Memory B cell (primary cell): ENCODE measurements around the gene SLC18A3.

Source experiments
- ATAC-seq: fragments of 150-1000 bp; cut with Tn5 transposase; 2 replicates; pipeline ENCODE4 v1.10.0; 2021; ENCODE audit warnings: low read depth, mild to moderate bottlenecking, moderate library complexity
- DNase-seq, 2 donors: peaks; one replicate each; pipeline ENCODE4 v3.0.0; 2022; ENCODE audit warnings: low spot score in 2 of 2
- H3K27ac Mint-ChIP-seq: one replicate; pipeline ENCODE4 v1.8.0; 2022; ENCODE audit warnings: mild to moderate bottlenecking, moderate library complexity, mixed read lengths
- H3K27me3 Mint-ChIP-seq: one replicate; pipeline ENCODE4 v1.8.0; 2022; ENCODE audit warnings: mixed read lengths
- H3K36me3 Mint-ChIP-seq: one replicate; pipeline ENCODE4 v1.8.0; 2022; ENCODE audit warnings: mild to moderate bottlenecking, mixed read lengths
- H3K4me1 Mint-ChIP-seq: one replicate; pipeline ENCODE4 v1.8.0; 2022; ENCODE audit warnings: mixed read lengths
- H3K4me3 Mint-ChIP-seq: one replicate; pipeline ENCODE4 v1.8.0; 2022; ENCODE audit warnings: mild to moderate bottlenecking, moderate library complexity, mixed read lengths
- H3K9me3 Mint-ChIP-seq: one replicate; pipeline ENCODE4 v1.8.0; 2022; ENCODE audit warnings: mixed read lengths

Gene SLC18A3

GRCh38 chr10:49600046-49600445, 10.1 kb upstream of the SLC18A3 start:
- no peaks in the 10 kb centered on the region for H3K4me1 Mint-ChIP-seq
- H3K36me3 Mint-ChIP-seq: no peaks in the 10 kb centered on the region
- DNase-seq (no peak), ATAC-seq (no peak)
- H3K4me3 Mint-ChIP-seq: no peak overlapping the region
- H3K27me3 Mint-ChIP-seq: peaks cover 33% of the 10 kb centered on the region
- H3K9me3 Mint-ChIP-seq: no peaks in the 10 kb centered on the region
- H3K27ac Mint-ChIP-seq: no peak overlapping the region

GRCh38 chr10:49600781-49601400, 9.2 kb upstream of the SLC18A3 start:
- peaks cover 38% of the 10 kb centered on the region for H3K27me3 Mint-ChIP-seq
- no peaks in the 10 kb centered on the region for H3K4me1 Mint-ChIP-seq
- ATAC-seq (no peak), DNase-seq (no peak)
- H3K9me3 Mint-ChIP-seq: no peaks in the 10 kb centered on the region
- H3K27ac Mint-ChIP-seq: no peak overlapping the region
- no peak overlapping the region for H3K4me3 Mint-ChIP-seq
- H3K36me3 Mint-ChIP-seq: no peaks in the 10 kb centered on the region

DNA sequence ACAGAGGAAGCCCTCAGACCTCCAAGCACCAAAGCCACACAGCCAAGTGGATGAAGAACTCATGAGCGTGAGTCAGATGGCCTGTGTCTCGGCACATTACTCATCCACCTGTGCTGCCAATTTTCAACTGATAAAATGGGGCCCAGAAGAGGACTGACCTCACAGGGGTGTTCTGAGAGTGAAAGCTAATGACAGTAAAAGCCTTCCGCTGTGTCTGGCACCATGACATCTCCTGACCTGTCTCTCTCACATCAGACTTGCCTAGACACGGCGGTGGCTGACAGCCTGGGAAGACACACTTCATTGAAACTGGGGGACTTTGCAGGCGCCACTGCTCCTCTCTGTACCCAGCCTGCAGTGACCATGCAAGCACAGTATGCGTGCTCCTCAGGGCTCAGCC, 8.3 kb upstream of the SLC18A3 start:
- ATAC-seq (no peak), DNase-seq (no peak)
- peaks cover 39% of the 10 kb centered on the region for H3K27me3 Mint-ChIP-seq
- no peak overlapping the region for H3K27ac Mint-ChIP-seq
- H3K4me1 Mint-ChIP-seq: peaks cover 2% of the 10 kb centered on the region
- H3K9me3 Mint-ChIP-seq: no peaks in the 10 kb centered on the region
- H3K36me3 Mint-ChIP-seq: no peaks in the 10 kb centered on the region
- H3K4me3 Mint-ChIP-seq: no peak overlapping the region

GRCh38 chr10:49602380-49603023, 7.6 kb upstream of the SLC18A3 start:
- no peaks in the 10 kb centered on the region for H3K9me3 Mint-ChIP-seq
- no peak overlapping the region for H3K27ac Mint-ChIP-seq
- ATAC-seq: no peak
- no peaks in the 10 kb centered on the region for H3K36me3 Mint-ChIP-seq
- peaks cover 37% of the 10 kb centered on the region for H3K27me3 Mint-ChIP-seq
- no peak overlapping the region for H3K4me3 Mint-ChIP-seq
- no peak for DNase-seq
- H3K4me1 Mint-ChIP-seq: peaks cover 4% of the 10 kb centered on the region

- H3K36me3 Mint-ChIP-seq: no peaks in the 10 kb centered on the region
- no peak overlapping the region for H3K27ac Mint-ChIP-seq
- H3K27me3 Mint-ChIP-seq: peaks cover 39% of the 10 kb centered on the region
- H3K4me3 Mint-ChIP-seq: no peak overlapping the region
- ATAC-seq (no peak), DNase-seq (no peak)
- H3K9me3 Mint-ChIP-seq: no peaks in the 10 kb centered on the region
- H3K4me1 Mint-ChIP-seq: peaks cover 4% of the 10 kb centered on the region
Measured at GRCh38 chr10:49605216-49605938, 4.7 kb upstream of the SLC18A3 start.

DNA sequence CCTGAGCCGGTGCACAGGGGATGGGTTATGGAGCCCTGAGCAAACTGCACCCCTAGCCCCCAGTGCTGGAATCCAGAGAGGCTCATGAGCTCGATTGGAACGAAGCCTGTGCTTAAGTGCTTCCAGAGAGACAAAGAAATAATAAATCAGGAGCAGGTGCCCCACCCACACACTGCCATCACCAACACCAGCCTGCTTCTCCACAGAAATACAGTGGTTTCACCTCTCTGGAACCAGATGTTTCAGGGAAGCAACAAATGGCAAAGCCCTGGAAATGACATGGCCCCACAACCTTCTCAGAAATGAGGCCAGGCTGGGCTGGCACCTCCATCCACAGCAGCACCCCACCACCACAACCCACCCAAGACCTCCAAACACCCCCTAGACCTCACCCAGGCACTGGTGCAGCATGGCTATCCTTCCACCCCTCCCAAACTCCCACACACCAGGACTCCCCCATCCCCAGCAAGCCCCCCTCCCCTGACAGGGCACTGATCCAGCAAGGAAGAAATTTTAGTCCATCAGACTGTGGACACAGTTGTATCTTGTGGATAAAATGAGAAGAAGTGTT, 4.1 kb upstream of the SLC18A3 start:
- no peak overlapping the region for H3K27ac Mint-ChIP-seq
- H3K9me3 Mint-ChIP-seq: no peaks in the 10 kb centered on the region
- peaks cover 4% of the 10 kb centered on the region for H3K4me1 Mint-ChIP-seq
- DNase-seq (no peak), ATAC-seq (no peak)
- H3K4me3 Mint-ChIP-seq: no peak overlapping the region
- H3K27me3 Mint-ChIP-seq: peaks cover 33% of the 10 kb centered on the region
- H3K36me3 Mint-ChIP-seq: no peaks in the 10 kb centered on the region

GRCh38 chr10:49606981-49607535, 3.1 kb upstream of the SLC18A3 start:
- Mint-ChIP-seq H3K4me3 (no peak overlapping the region), H3K4me1 (peaks cover 4% of the 10 kb centered on the region), H3K27ac (no peak overlapping the region), H3K36me3 (no peaks in the 10 kb centered on the region), H3K9me3 (peaks cover under 1% of the 10 kb centered on the region), H3K27me3 (peaks cover 39% of the 10 kb centered on the region)
- ATAC-seq (peak; percentile 68), DNase-seq (peak; percentile 54 to 67)

DNA sequence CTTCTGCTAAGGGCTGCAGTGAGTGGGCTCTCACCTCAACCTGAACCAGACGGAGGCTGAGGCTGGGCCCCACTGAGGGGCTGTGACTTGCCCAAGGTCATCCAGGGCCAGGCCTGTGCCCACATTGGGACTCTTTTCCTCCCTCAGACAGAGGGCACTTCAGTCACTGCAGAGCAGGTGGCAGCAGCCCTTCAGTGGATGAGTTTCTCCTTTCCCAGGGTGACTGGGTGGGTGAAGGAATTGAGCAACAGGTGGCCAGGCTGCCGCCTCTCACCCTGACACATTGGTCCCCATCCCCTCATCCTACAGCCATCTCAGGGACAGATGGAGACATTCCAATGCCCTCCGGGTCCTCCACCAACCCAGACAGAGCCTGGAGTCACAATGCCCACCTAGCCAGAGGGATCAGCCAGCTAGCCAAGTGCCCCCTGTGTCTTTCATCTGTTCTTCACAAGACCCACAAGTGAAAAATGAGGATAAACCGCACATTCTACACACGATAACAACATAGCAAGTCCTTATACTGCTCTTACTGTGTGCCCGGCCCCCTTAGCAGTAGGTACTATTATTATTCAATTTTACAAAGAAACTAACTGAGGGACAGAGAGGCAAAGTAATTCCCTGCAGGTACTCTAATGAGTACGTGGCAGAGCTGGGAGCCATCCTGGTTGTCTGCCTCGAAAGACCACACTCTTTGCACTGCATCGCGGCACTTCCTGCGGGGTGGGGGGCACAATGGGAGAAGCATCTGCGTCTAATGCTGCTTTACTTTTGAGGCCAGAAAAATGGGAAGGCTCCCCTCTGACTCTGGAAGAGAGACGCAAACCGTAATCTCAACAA, 1.7 kb upstream of the SLC18A3 start:
- no peak overlapping the region for H3K27ac Mint-ChIP-seq
- peaks cover 4% of the 10 kb centered on the region for H3K9me3 Mint-ChIP-seq
- peaks cover 4% of the 10 kb centered on the region for H3K4me1 Mint-ChIP-seq
- no peak overlapping the region for H3K4me3 Mint-ChIP-seq
- peaks cover 44% of the 10 kb centered on the region for H3K27me3 Mint-ChIP-seq
- peaks cover 2% of the 10 kb centered on the region for H3K36me3 Mint-ChIP-seq
- DNase-seq: no peak
- ATAC-seq: no peak

DNA sequence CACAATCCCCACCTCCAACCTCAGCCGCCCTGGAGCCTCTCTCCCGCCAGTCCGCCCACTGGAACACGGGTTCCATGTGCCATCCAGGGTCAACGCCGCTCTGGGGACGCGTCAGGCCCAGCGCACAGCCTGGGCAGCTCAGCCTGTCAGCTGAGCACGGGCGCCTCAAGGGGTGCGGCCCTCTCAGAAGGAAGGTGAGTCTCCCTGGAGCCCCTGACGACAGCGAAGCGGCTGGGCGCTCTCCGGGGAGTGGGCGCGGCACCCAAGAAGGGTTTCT, 1.2 kb upstream of the SLC18A3 start:
- Mint-ChIP-seq H3K36me3 (peaks cover 2% of the 10 kb centered on the region), H3K9me3 (peaks cover 4% of the 10 kb centered on the region), H3K4me3 (no peak overlapping the region), H3K27ac (no peak overlapping the region), H3K27me3 (peaks cover 47% of the 10 kb centered on the region), H3K4me1 (peaks cover 4% of the 10 kb centered on the region)
- DNase-seq (no peak), ATAC-seq (no peak)

DNA sequence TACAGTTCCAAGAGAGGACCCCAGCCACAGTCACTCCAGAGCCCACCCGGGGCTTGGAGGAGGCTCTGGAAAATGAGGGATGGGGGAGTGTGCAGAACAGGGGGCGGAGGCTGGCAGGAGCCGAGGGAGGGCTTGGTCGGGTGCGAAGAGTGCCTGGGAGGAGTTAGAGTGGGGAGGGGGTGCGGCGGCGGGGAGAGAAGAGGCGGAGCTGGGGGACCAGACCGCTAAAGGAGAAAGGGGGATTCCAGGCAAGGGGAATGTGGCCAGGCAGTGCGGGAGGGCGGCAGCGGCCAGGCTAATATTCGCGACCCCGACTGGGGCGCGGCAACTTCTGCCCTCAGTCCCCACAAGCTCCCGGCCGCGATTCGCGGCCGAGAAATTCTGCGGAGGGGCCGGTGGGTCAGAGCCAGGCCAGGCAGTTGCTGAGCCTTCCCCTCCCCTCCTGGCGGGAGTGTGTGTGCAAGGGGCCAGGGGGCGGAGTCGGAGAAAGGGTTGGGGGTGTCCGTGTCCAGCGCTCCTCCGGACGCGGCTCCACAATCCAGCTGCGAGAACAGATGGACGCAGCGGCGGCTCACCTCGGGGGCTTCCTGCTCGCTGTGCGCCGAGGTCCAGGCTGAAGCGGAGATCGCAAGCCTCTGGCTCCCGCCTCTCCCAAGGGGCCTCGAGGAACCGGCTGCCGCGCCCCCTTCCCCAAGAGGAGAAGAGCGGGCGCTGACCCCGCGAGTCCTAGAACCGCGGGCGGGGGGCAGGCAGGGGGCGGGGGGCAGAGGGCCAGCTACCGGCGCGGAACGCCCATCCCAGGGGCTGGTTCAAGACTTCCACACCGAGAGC, 612 bp upstream of the SLC18A3 start:
- ATAC-seq (no peak), DNase-seq (no peak)
- Mint-ChIP-seq H3K9me3 (peaks cover 4% of the 10 kb centered on the region), H3K27me3 (peaks cover 46% of the 10 kb centered on the region), H3K4me1 (peaks cover 4% of the 10 kb centered on the region), H3K36me3 (peaks cover 2% of the 10 kb centered on the region), H3K4me3 (no peak overlapping the region), H3K27ac (no peak overlapping the region)

- Mint-ChIP-seq H3K4me1 (peaks cover 8% of the 10 kb centered on the region), H3K27me3 (peaks cover 43% of the 10 kb centered on the region), H3K36me3 (peaks cover 2% of the 10 kb centered on the region), H3K27ac (no peak overlapping the region), H3K4me3 (no peak overlapping the region), H3K9me3 (peaks cover 4% of the 10 kb centered on the region)
- no peak for DNase-seq
- no peak for ATAC-seq
Measured at GRCh38 chr10:49610458-49611165, 502 bp downstream of the SLC18A3 start.

DNA sequence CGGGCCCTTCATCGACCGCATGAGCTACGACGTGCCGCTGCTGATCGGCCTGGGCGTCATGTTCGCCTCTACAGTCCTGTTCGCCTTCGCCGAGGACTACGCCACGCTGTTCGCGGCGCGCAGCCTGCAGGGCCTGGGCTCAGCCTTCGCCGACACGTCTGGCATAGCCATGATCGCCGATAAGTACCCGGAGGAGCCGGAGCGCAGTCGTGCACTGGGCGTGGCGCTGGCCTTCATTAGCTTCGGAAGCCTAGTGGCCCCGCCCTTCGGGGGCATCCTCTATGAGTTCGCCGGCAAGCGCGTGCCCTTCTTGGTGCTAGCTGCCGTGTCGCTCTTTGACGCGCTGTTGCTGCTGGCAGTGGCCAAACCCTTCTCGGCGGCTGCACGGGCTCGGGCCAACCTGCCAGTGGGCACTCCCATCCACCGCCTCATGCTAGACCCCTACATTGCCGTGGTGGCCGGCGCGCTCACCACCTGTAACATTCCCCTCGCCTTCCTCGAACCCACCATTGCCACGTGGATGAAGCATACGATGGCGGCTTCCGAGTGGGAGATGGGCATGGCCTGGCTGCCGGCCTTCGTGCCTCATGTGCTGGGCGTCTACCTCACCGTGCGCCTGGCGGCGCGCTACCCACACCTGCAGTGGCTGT, 1.2 kb downstream of the SLC18A3 start:
- Mint-ChIP-seq H3K9me3 (peaks cover 4% of the 10 kb centered on the region), H3K27ac (no peak overlapping the region)

More for the DNA sequence above, 1.2 kb downstream of the SLC18A3 start:
- ATAC-seq (no peak), DNase-seq (no peak)
- H3K27me3 Mint-ChIP-seq: peaks cover 43% of the 10 kb centered on the region
- peaks cover 2% of the 10 kb centered on the region for H3K36me3 Mint-ChIP-seq
- peaks cover 8% of the 10 kb centered on the region for H3K4me1 Mint-ChIP-seq
- no peak overlapping the region for H3K4me3 Mint-ChIP-seq
